HepG2 (cell line): ENCODE results near the gene MTHFSD. TPM values are rescaled to one million over a fixed set of nuclear protein-coding genes. Genes with fewer than 3 reads are reported as not detected.

ENCODE experiments used
- ATAC-seq: fragments of 200-7000 bp; cut with Tn5 transposase; 3 replicates; pipeline ENCODE4 v1.9.1; 2020; ENCODE audit warnings: mild to moderate bottlenecking, moderate library complexity
- BruUV-seq: library from RNA; stranded (reverse); fragments of 400-500 nt; replicated peaks from 2 replicates; lab custom pipeline; 2021; lab: Mats Ljungman, UMichigan
- CTCF ChIA-PET: fragments of 300-600 bp; formaldehyde crosslinking; extraction: SDS; loops from one replicate; lab custom pipeline; 2021; ENCODE audit warnings: low total read pairs, inconsistent platforms, low intra/inter-chr PET ratio; lab: Yijun Ruan, JAX
- POLR2A ChIA-PET: fragments of 350-600 bp; sonication (Branson Sonifier 250); formaldehyde crosslinking; loops from one replicate; lab custom pipeline; 2020; ENCODE audit warnings: antibody characterized with exemption, inconsistent platforms; lab: Yijun Ruan, JAX
- DNase-seq: peaks from one replicate; pipeline ENCODE4 v3.0.0-alpha.2; 2015; ENCODE audit warnings: low spot score
- FAIRE-seq: peaks from 3 replicates; lab custom pipeline; 2011; peaks lifted over from hg19 to GRCh38; lab: Jason Lieb, UNC
- H2AFZ ChIP-seq: one replicate; pipeline ENCODE4 v1.6.1; 2011; ENCODE audit warnings: low read length, inconsistent platforms
- H3K27ac ChIP-seq: fragments of 300-600 bp; 3 replicates; pipeline ENCODE4 v1.8.0; 2011; ENCODE audit warnings: mixed run types, mild to moderate bottlenecking, mixed read lengths, low read length, inconsistent platforms; ENCODE audit not compliant: insufficient read depth; ENCODE audit errors: extremely low read length
- H3K27me3 ChIP-seq, 2 experiments: fragments of 200-600 bp in 1 of 2; 2 replicates in 1 of 2; 3 replicates in 1 of 2; pipeline versions ENCODE4 v1.6.0 to v1.8.0; 2011; ENCODE audit warnings: low read length in 2 of 2, mild to moderate bottlenecking in 2 of 2, moderate library complexity in 2 of 2, inconsistent platforms in 1 of 2; ENCODE audit not compliant: insufficient read depth in 2 of 2, control insufficient read depth in 1 of 2
- H3K36me3 ChIP-seq, 2 experiments: fragments of 200-600 bp in 1 of 2; replicated peaks in 1 of 2; 2 replicates in 1 of 2; 3 replicates in 1 of 2; pipeline versions ENCODE4 v1.5.1 to v1.8.0; 2011; ENCODE audit warnings: low read length in 2 of 2, inconsistent platforms in 1 of 2; ENCODE audit not compliant: insufficient read depth in 2 of 2, control insufficient read depth in 1 of 2
- H3K4me1 ChIP-seq: 2 replicates; pipeline ENCODE4 v1.5.1; 2012; ENCODE audit warnings: low read length, inconsistent platforms; ENCODE audit not compliant: insufficient read depth
- H3K4me2 ChIP-seq: 2 replicates; pipeline ENCODE4 v1.6.0; 2011; ENCODE audit warnings: low read depth, low read length, inconsistent platforms
- H3K4me3 ChIP-seq, 3 experiments: fragments of 200-600 bp in 1 of 3; sonication (generic), shearing (Covaris generic) in 1 of 3; replicated peaks in 1 of 3; 2 replicates each; pipeline ENCODE4 v1.5.1; 2011 to 2016; ENCODE audit warnings: low read length in 3 of 3, inconsistent platforms in 2 of 3, low read depth in 2 of 3, mild to moderate bottlenecking in 2 of 3, control low read depth in 1 of 3, mixed read lengths in 1 of 3; ENCODE audit not compliant: insufficient read depth in 1 of 3
- H3K79me2 ChIP-seq: one replicate; pipeline ENCODE4 v1.6.1; 2011; ENCODE audit warnings: low read length, inconsistent platforms; ENCODE audit not compliant: insufficient read depth
- H3K9ac ChIP-seq: 2 replicates; pipeline ENCODE4 v1.6.0; 2011; ENCODE audit warnings: mild to moderate bottlenecking, low read depth, low read length, inconsistent platforms; ENCODE audit not compliant: insufficient read depth
- H3K9me3 ChIP-seq: 2 replicates; pipeline ENCODE4 v1.5.1; 2012; ENCODE audit warnings: mild to moderate bottlenecking, low read length
- H4K20me1 ChIP-seq: 2 replicates; pipeline ENCODE4 v1.6.0; 2011; ENCODE audit warnings: inconsistent platforms, mild to moderate bottlenecking, low read length, moderate library complexity; ENCODE audit not compliant: insufficient read depth
- AKAP8 ChIP-seq: sonication (generic); formaldehyde crosslinking; IDR thresholded peaks from 2 replicates; pipeline ENCODE4 v1.5.1; 2020; ENCODE audit warnings: mild to moderate bottlenecking, missing genetic modification reagents
- BCLAF1 ChIP-seq: fragments of 450-650 bp; IDR thresholded peaks from 2 replicates; pipeline ENCODE4 v1.6.1; 2017; ENCODE audit warnings: mild to moderate bottlenecking
- CBFB ChIP-seq: sonication (generic); formaldehyde crosslinking; IDR thresholded peaks from 2 replicates; pipeline ENCODE4 v1.4.0; 2020; ENCODE audit warnings: missing genetic modification reagents
- CBX5 ChIP-seq: sonication (generic); formaldehyde crosslinking; IDR thresholded peaks from 2 replicates; pipeline ENCODE4 v1.4.0; 2020; ENCODE audit warnings: missing genetic modification reagents, borderline replicate concordance
- CCDC6 ChIP-seq: sonication (generic); formaldehyde crosslinking; IDR thresholded peaks from 2 replicates; pipeline ENCODE4 v1.8.1; 2022; ENCODE audit warnings: mild to moderate bottlenecking, missing genetic modification reagents, moderate library complexity
- DRAP1 ChIP-seq: IDR thresholded peaks from 2 replicates; pipeline ENCODE4 v1.6.1; 2016; ENCODE audit warnings: missing genetic modification reagents, missing compliant biosample characterization
- EHMT2 ChIP-seq: fragments of 200-600 bp; sonication (generic); IDR thresholded peaks from 2 replicates; pipeline ENCODE4 v1.7.0; 2017; ENCODE audit warnings: antibody characterized with exemption, low read depth, low read length, borderline replicate concordance
- HMG20B ChIP-seq: conservative IDR thresholded peaks from 2 replicates; pipeline ENCODE4 v1.6.1; 2016; ENCODE audit warnings: missing genetic modification reagents, missing compliant biosample characterization
- MXD3 ChIP-seq: IDR thresholded peaks from 2 replicates; pipeline ENCODE4 v1.6.1; 2016; ENCODE audit warnings: mild to moderate bottlenecking, missing biosample characterization, missing genetic modification reagents
- NBN ChIP-seq: fragments of 450-650 bp; conservative IDR thresholded peaks from 2 replicates; pipeline ENCODE4 v1.6.1; 2017
- NR3C1 ChIP-seq: sonication (generic); formaldehyde crosslinking; IDR thresholded peaks from 2 replicates; pipeline ENCODE4 v1.4.0; 2020; ENCODE audit warnings: missing genetic modification reagents
- PAWR ChIP-seq: sonication (generic); formaldehyde crosslinking; IDR thresholded peaks from 2 replicates; pipeline ENCODE4 v1.4.0; 2020; ENCODE audit warnings: missing genetic modification reagents, mild to moderate bottlenecking, borderline replicate concordance
- RAD21 ChIP-seq: fragments of 450-650 bp; formaldehyde crosslinking; IDR thresholded peaks from 2 replicates; pipeline ENCODE4 v1.5.0; 2020; ENCODE audit warnings: mild to moderate bottlenecking
- RFXANK ChIP-seq: IDR thresholded peaks from 2 replicates; pipeline ENCODE4 v1.6.1; 2016
- THAP9 ChIP-seq: sonication (generic); formaldehyde crosslinking; IDR thresholded peaks from 2 replicates; pipeline ENCODE4; 2020; ENCODE audit warnings: missing genetic modification reagents, mild to moderate bottlenecking, borderline replicate concordance
- ZNF230 ChIP-seq: sonication (generic); formaldehyde crosslinking; IDR thresholded peaks from 2 replicates; pipeline ENCODE4 v1.4.0; 2020; ENCODE audit warnings: mild to moderate bottlenecking, missing genetic modification reagents
- ZNF614 ChIP-seq: IDR thresholded peaks from 2 replicates; pipeline ENCODE4 v1.6.1; 2018; ENCODE audit warnings: missing biosample characterization, missing genetic modification reagents, inconsistent platforms, borderline replicate concordance
- WGBS: methylation state at CpG from one replicate; pipeline ENCODE4 v1.1.6; 2017; ENCODE audit warnings: low lambda C conversion rate; 5-methylcytosine and 5-hydroxymethylcytosine counted together
- in situ Hi-C: cut with HindIII; loops from 2 replicates; pipeline ENCODE4 v1.10.0; 2017; ENCODE audit warnings: low pct_unique_long_range_greater_than_20kb; ENCODE audit not compliant: extremely low pct_ligation_motif_present
- intact Hi-C: fragments of 100-400 bp; cut with micrococcal nuclease; formaldehyde crosslinking; loops from one replicate; pipeline ENCODE4 v1.10.0; 2022; ENCODE audit not compliant: unreplicated experiment
- polyA plus RNA-seq, 8 experiments: library from polyadenylated mRNA; depleted of rRNA in 3 of 8; stranded (reverse) in 7 of 8; unstranded in 1 of 8; fragments of >200 nt; fragmentation: Illumina TruSeq in 4 of 8; extraction: Trizol in 4 of 8; gene quantifications; 2 replicates each; pipeline versions ENCODE4 v1.2.1 to v1.2.3, GENCODE V29; 2011 to 2016; ENCODE audit warnings: low read depth in 4 of 8, missing spikeins in 1 of 8, mixed read lengths in 1 of 8; ENCODE audit not compliant: insufficient read depth in 1 of 8
- total RNA-seq, 5 experiments: library from RNA; depleted of rRNA; stranded (reverse); fragments of >200 nt; fragmentation: Illumina TruSeq; extraction: Trizol; gene quantifications; 2 replicates each; pipeline ENCODE4 v1.2.3, GENCODE V29; 2016; ENCODE audit warnings: low read depth in 1 of 5
- TF ChIP-seq, protein P1 (sequence below): sonication (generic); formaldehyde crosslinking; IDR thresholded peaks from 2 replicates; pipeline ENCODE4 v1.9.0; 2022; ENCODE audit warnings: low read depth, missing genetic modification reagents

MTHFSD gene
- total and polyA plus RNA-seq, 2 of the 13 experiments (the other 11 are each of a cell fraction or from before 2014, with no cell fraction given) = 14.2 to 16.3 TPM

- ATAC-seq (no peak), FAIRE-seq (no peak), DNase-seq (no peak)
- Histone ChIP-seq H3K9ac (no peak overlapping the region), H4K20me1 (no peaks in the 10 kb centered on the region), H3K9me3 (no peaks in the 10 kb centered on the region), H3K79me2 (no peaks in the 10 kb centered on the region), H2AFZ (no peak overlapping the region), H3K36me3 (peaks cover 3 to 14% of the 10 kb centered on the region in 2 experiments; a peak in 4 of 5 replicates), H3K27me3 (no peaks in the 10 kb centered on the region), H3K4me1 (no peaks in the 10 kb centered on the region), H3K27ac (no peak overlapping the region), H3K4me2 (no peak overlapping the region), H3K4me3 (no peak overlapping the region)
- intact Hi-C loops (no loop called here), in situ Hi-C loops (no loop called here)
- WGBS = 98% methylated on average over 8 of the region's 8 CpGs
- POLR2A ChIA-PET = no interaction called here
- BruUV-seq = no TSS peak
- CTCF ChIA-PET = no interaction called here
- TF ChIP-seq DRAP1 (CRISPR knock-in tag) (no peak), CBFB (CRISPR knock-in tag) (no peak), NBN (no peak), CBX5 (CRISPR knock-in tag) (no peak), PAWR (CRISPR knock-in tag) (no peak), CCDC6 (CRISPR knock-in tag) (no peak), EHMT2 (no peak), ZNF614 (CRISPR knock-in tag) (no peak), AKAP8 (CRISPR knock-in tag) (no peak), NR3C1 (CRISPR knock-in tag) (no peak), HMG20B (CRISPR knock-in tag) (no peak), RAD21 (CRISPR knock-in tag) (no peak), RFXANK (no peak), BCLAF1 (no peak), THAP9 (no peak), ZNF230 (CRISPR knock-in tag) (no peak), MXD3 (CRISPR knock-in tag) (no peak)
- TF ChIP-seq, protein P1, sequence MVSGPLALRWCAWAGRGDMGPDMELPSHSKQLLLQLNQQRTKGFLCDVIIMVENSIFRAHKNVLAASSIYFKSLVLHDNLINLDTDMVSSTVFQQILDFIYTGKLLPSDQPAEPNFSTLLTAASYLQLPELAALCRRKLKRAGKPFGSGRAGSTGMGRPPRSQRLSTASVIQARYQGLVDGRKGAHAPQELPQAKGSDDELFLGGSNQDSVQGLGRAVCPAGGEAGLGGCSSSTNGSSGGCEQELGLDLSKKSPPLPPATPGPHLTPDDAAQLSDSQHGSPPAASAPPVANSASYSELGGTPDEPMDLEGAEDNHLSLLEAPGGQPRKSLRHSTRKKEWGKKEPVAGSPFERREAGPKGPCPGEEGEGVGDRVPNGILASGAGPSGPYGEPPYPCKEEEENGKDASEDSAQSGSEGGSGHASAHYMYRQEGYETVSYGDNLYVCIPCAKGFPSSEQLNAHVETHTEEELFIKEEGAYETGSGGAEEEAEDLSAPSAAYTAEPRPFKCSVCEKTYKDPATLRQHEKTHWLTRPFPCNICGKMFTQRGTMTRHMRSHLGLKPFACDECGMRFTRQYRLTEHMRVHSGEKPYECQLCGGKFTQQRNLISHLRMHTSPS = no peak
Measured at GRCh38 chr16:86533076-86533475, 22.0 kb downstream of the MTHFSD start.
